SK-N-SH treated with all-trans-retinoic acid at 6 μM for 48 hours (cell line): ENCODE results near the gene LTK.

Experiments
- ATAC-seq: fragments of 200-7000 bp; cut with Tn5 transposase; 3 replicates; pipeline ENCODE4 v1.9.1; 2020; ENCODE audit warnings: mild to moderate bottlenecking, moderate library complexity
- GLIS3 ChIP-seq: fragments of 250-450 bp; sonication (Bioruptor Pico); IDR thresholded peaks from 2 replicates; pipeline ENCODE4 v1.5.0; 2020; ENCODE audit warnings: mild to moderate bottlenecking, moderate library complexity
- ISL1 ChIP-seq: fragments of 250-450 bp; sonication (Bioruptor Pico); IDR thresholded peaks from 2 replicates; pipeline ENCODE4 v2.1.2; 2022; ENCODE audit warnings: mild to moderate bottlenecking, moderate library complexity
- OSR1 ChIP-seq: fragments of 250-450 bp; sonication (Bioruptor Pico); IDR thresholded peaks from 2 replicates; pipeline ENCODE4 v1.8.0; 2022; ENCODE audit warnings: moderate library complexity, mild to moderate bottlenecking, inconsistent platforms
- PATZ1 ChIP-seq: fragments of 250-450 bp; sonication (Bioruptor Pico); IDR thresholded peaks from 2 replicates; pipeline ENCODE4 v1.8.0; 2020; ENCODE audit warnings: mild to moderate bottlenecking, moderate library complexity, borderline replicate concordance
- PPARA ChIP-seq: fragments of 250-450 bp; sonication (Bioruptor Pico); IDR thresholded peaks from 2 replicates; pipeline ENCODE4 v1.5.0; 2020; ENCODE audit warnings: mild to moderate bottlenecking, borderline replicate concordance
- RARB ChIP-seq: fragments of 250-450 bp; sonication (Bioruptor Pico); IDR thresholded peaks from 2 replicates; pipeline ENCODE4 v1.8.0; 2021; ENCODE audit warnings: mild to moderate bottlenecking, moderate library complexity
- TCF4 ChIP-seq: fragments of 250-450 bp; sonication (Bioruptor Pico); IDR thresholded peaks from 2 replicates; pipeline ENCODE4 v1.8.0; 2021; ENCODE audit warnings: mild to moderate bottlenecking, moderate library complexity, borderline replicate concordance
- TOX ChIP-seq: fragments of 250-450 bp; sonication (Bioruptor Pico); IDR thresholded peaks from 2 replicates; pipeline ENCODE4 v1.8.0; 2021; ENCODE audit warnings: mild to moderate bottlenecking, moderate library complexity, borderline replicate concordance
- ZC3H10 ChIP-seq: fragments of 250-450 bp; sonication (Bioruptor Pico); IDR thresholded peaks from 2 replicates; pipeline ENCODE4 v1.5.1; 2021; ENCODE audit warnings: mild to moderate bottlenecking, moderate library complexity
- ZFP30 ChIP-seq: fragments of 450-650 bp; formaldehyde crosslinking; IDR thresholded peaks from 2 replicates; pipeline ENCODE4 v1.5.0; 2022; ENCODE audit warnings: mild to moderate bottlenecking, moderate library complexity
- ZNF565 ChIP-seq: fragments of 450-650 bp; formaldehyde crosslinking; conservative IDR thresholded peaks from 2 replicates; pipeline ENCODE4 v1.5.0; 2020; ENCODE audit warnings: low read depth, mild to moderate bottlenecking, moderate library complexity
- ZNF8 ChIP-seq: fragments of 450-650 bp; formaldehyde crosslinking; IDR thresholded peaks from 2 replicates; pipeline ENCODE4 v1.5.0; 2020; ENCODE audit warnings: mild to moderate bottlenecking, moderate library complexity
- TF ChIP-seq, protein P1 (sequence below): fragments of 250-450 bp; sonication (Bioruptor Pico); IDR thresholded peaks from 2 replicates; pipeline ENCODE4 v1.5.1; 2021; ENCODE audit warnings: mild to moderate bottlenecking, moderate library complexity

LTK gene

DNA sequence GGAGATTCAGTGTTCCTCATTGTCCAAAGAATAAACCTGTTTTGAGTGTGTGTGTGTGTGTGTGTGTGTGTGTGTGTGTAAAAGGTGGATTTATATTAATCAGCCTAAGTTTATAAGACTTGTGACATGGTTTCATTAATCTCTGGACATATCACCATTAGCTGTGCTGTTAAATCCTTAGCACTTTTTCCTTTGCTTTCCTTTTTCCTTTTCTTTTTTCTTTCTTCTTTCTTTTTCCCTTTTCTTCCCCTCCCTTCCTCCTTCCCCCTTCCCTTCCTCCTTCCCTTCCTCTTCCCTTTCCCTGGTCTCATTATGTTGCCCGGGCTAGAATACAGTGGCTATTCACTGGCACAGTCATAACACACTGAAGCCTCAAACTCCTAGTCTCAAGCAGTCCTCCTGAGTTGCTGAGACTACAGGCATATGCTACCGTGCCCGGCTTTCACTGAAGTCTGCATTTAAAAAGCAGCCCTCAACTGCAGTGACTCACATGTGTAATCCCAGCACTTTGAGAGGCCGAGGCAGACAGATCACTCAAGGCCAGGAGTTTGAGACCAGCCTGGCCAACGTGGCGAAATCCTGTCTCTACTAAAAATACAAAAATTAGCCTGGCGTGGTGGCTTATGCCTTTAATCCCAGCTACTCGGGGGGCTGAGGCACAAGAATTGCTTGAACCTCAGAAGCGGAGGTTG lies 48.6 kb downstream of the LTK start:
- ATAC-seq, result no peak
- no peak for TF ChIP-seq PATZ1 (CRISPR knock-in tag)

DNA sequence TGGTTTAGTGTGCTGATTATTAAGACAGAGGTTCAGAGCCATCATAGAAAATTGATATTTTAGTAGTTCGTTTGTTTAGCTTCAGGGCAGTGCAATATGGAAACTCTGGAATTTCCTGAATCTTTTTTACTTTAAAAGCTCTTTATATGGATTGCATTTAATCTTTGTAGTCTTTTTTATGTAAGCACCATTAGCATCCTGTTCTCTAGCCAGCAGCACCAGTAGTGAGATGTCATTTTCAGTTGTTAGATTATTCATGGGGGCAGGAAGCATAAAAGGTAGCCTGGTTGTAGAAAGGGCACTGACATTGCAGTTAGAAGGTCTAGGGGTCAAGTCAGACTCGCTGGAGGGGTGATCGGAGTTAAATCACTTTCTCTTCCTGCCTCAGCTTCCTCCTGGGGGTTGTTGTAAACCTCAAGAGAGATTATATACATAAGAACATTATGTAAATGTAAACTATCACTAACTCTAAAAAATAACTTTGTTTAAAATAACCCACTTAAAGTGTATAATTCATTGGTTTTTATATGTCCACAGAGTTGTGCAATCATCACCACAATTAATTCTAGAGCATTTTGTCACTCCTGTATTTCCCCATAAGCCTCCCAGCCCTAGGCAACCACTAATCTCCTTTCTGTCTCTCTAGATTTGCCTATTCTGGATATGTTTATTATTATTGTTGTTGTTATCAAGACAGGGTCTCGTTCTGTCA lies 51.4 kb downstream of the LTK start:
- TF ChIP-seq ISL1 (CRISPR knock-in tag) (no peak), ZNF565 (CRISPR knock-in tag) (no peak), ZC3H10 (CRISPR knock-in tag) (no peak), OSR1 (CRISPR knock-in tag) (no peak), ZFP30 (no peak), PPARA (CRISPR knock-in tag) (no peak), TOX (CRISPR knock-in tag) (no peak), RARB (CRISPR knock-in tag) (no peak), GLIS3 (CRISPR knock-in tag) (no peak), TCF4 (CRISPR knock-in tag) (no peak), ZNF8 (CRISPR knock-in tag) (no peak)
- TF ChIP-seq, protein P1, sequence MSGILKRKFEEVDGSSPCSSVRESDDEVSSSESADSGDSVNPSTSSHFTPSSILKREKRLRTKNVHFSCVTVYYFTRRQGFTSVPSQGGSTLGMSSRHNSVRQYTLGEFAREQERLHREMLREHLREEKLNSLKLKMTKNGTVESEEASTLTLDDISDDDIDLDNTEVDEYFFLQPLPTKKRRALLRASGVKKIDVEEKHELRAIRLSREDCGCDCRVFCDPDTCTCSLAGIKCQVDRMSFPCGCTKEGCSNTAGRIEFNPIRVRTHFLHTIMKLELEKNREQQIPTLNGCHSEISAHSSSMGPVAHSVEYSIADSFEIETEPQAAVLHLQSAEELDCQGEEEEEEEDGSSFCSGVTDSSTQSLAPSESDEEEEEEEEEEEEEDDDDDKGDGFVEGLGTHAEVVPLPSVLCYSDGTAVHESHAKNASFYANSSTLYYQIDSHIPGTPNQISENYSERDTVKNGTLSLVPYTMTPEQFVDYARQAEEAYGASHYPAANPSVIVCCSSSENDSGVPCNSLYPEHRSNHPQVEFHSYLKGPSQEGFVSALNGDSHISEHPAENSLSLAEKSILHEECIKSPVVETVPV, result no peak
- ATAC-seq, result no peak
